ENCODE results near the gene ZNF365. TPM values are rescaled to one million over a fixed set of nuclear protein-coding genes. Genes with fewer than 3 reads are reported as not detected.

The ZNF365 gene
- 0.37 TPM for polyA plus RNA-seq (2013, experiment 1 of 2)
- polyA plus RNA-seq (2013, experiment 2 of 2) = 0.15 TPM

DNA sequence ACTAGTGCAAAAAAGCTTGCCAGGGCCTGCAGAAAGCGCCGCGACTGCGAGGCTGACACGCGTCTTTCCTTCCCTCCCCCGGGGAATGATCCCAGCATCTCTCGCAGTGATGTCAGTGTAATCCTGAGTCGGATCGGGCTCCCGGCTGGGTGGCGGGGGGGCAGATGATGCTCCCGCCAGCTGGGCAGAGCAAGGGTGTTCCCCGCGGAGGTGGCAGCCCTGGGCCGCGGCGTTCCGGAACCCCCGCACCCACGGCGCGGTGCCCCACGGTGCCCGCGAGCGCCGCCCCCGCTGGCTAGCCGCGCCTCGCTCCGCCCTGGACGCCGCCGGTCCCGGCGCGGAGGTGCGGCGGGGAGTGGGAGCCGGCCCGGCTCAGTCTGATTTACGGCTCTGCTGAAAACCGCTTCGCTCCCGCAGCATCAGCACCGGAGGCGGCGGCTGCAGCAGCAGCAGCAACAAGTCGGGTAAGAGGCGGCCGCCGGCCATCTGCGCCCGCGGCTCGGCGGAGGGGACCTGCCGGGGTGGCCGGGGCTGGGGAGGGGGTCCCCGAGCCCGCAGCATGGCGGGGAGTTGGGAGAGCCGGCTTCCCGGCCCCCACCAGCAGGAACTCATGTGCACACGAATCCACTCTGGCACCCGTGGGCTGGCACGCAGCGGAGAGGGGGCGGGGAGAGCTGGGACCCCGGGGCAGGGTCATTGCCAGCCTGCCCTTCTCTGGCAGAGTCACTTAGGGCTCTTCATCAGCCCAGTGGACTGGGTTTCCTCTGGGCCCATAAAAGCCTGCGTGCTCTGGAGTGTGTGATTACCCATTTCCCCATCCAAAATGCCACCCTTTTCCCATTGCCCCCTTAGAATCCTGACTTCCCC, at the start of gene ZNF365:
TSS of gene ZNF365 (plus strand) at position 375 of the 867 bp plus-strand sequence. CDS start 1,825 bp downstream, outside the sequence.
- peak within 1 kb of the TSS; percentile 41 for H3K4me3 ChIP-seq (ENCODE audit: extremely low read depth, insufficient read depth, low read length, poor library complexity, severe bottlenecking)
- no peak within 1 kb of the TSS for H3K27ac ChIP-seq (ENCODE audit: low read depth, low read length, severe bottlenecking)
- WGBS, 2 experiments (ENCODE audit: insufficient coverage in 2 of 2) = 2% methylated on average over 44 to 52 of the region's 73 CpGs
- H3K9me3 ChIP-seq (ENCODE audit: control insufficient read depth, low read length) = peaks cover 2% of the 10 kb centered on the region
- no peaks in the 10 kb centered on the region for H3K36me3 ChIP-seq (ENCODE audit: control insufficient read depth, insufficient read depth, low read length)
- H3K4me1 ChIP-seq (ENCODE audit: control insufficient read depth, insufficient read depth, low read length, poor library complexity, severe bottlenecking) = no peaks in the 10 kb centered on the region

DNA sequence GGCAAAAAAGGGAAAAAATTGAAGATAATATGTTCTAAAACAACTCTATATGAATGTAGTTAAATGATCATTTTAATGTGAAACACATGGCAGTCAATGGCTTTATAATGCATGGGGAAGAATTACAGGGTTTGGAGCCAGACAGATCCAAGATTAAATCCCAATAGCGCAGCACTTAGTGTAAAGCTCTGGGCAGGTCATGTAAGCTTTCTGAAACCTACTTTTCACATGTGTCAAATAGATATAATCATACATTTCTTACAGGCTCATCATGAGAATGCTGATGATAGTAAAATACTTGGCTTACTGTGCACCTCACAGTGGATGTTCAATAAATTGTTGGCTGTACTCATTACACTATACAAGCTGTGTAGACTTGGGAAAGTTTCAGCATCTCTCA, 48.0 kb upstream of the ZNF365 start:
- Histone ChIP-seq H3K4me3 (ENCODE audit: extremely low read depth, insufficient read depth, low read length, poor library complexity, severe bottlenecking) (no peak overlapping the region), H3K9me3 (ENCODE audit: control insufficient read depth, low read length) (no peaks in the 10 kb centered on the region), H3K4me1 (ENCODE audit: control insufficient read depth, insufficient read depth, low read length, poor library complexity, severe bottlenecking) (no peaks in the 10 kb centered on the region), H3K27ac (ENCODE audit: low read depth, low read length, severe bottlenecking) (no peak overlapping the region), H3K36me3 (ENCODE audit: control insufficient read depth, insufficient read depth, low read length) (no peaks in the 10 kb centered on the region)
- WGBS, 2 experiments (ENCODE audit: insufficient coverage in 2 of 2) = no CpG with 5 or more reads among the region's 1 CpG

GRCh38 chr10:62327885-62328284, 46.3 kb upstream of the ZNF365 start:
- Histone ChIP-seq H3K4me1 (ENCODE audit: control insufficient read depth, insufficient read depth, low read length, poor library complexity, severe bottlenecking) (no peaks in the 10 kb centered on the region), H3K27ac (ENCODE audit: low read depth, low read length, severe bottlenecking) (no peak overlapping the region), H3K9me3 (ENCODE audit: control insufficient read depth, low read length) (peaks cover 4% of the 10 kb centered on the region), H3K36me3 (ENCODE audit: control insufficient read depth, insufficient read depth, low read length) (no peaks in the 10 kb centered on the region), H3K4me3 (ENCODE audit: extremely low read depth, insufficient read depth, low read length, poor library complexity, severe bottlenecking) (no peak overlapping the region)
- no CpG with 5 or more reads among the region's 3 CpGs for WGBS, 2 experiments (ENCODE audit: insufficient coverage in 2 of 2)

GRCh38 chr10:62330213-62330612, 44.0 kb upstream of the ZNF365 start:
- Histone ChIP-seq H3K9me3 (ENCODE audit: control insufficient read depth, low read length) (peaks cover 9% of the 10 kb centered on the region), H3K36me3 (ENCODE audit: control insufficient read depth, insufficient read depth, low read length) (no peaks in the 10 kb centered on the region), H3K27ac (ENCODE audit: low read depth, low read length, severe bottlenecking) (no peak overlapping the region), H3K4me3 (ENCODE audit: extremely low read depth, insufficient read depth, low read length, poor library complexity, severe bottlenecking) (no peak overlapping the region), H3K4me1 (ENCODE audit: control insufficient read depth, insufficient read depth, low read length, poor library complexity, severe bottlenecking) (no peaks in the 10 kb centered on the region)
- WGBS, 2 experiments (ENCODE audit: insufficient coverage in 2 of 2) = no CpG with 5 or more reads among the region's 1 CpG

GRCh38 chr10:62332406-62332805, 41.8 kb upstream of the ZNF365 start:
- Histone ChIP-seq H3K27ac (ENCODE audit: low read depth, low read length, severe bottlenecking) (no peak overlapping the region), H3K36me3 (ENCODE audit: control insufficient read depth, insufficient read depth, low read length) (no peaks in the 10 kb centered on the region), H3K9me3 (ENCODE audit: control insufficient read depth, low read length) (peaks cover 9% of the 10 kb centered on the region), H3K4me1 (ENCODE audit: control insufficient read depth, insufficient read depth, low read length, poor library complexity, severe bottlenecking) (no peaks in the 10 kb centered on the region), H3K4me3 (ENCODE audit: extremely low read depth, insufficient read depth, low read length, poor library complexity, severe bottlenecking) (no peak overlapping the region)

DNA sequence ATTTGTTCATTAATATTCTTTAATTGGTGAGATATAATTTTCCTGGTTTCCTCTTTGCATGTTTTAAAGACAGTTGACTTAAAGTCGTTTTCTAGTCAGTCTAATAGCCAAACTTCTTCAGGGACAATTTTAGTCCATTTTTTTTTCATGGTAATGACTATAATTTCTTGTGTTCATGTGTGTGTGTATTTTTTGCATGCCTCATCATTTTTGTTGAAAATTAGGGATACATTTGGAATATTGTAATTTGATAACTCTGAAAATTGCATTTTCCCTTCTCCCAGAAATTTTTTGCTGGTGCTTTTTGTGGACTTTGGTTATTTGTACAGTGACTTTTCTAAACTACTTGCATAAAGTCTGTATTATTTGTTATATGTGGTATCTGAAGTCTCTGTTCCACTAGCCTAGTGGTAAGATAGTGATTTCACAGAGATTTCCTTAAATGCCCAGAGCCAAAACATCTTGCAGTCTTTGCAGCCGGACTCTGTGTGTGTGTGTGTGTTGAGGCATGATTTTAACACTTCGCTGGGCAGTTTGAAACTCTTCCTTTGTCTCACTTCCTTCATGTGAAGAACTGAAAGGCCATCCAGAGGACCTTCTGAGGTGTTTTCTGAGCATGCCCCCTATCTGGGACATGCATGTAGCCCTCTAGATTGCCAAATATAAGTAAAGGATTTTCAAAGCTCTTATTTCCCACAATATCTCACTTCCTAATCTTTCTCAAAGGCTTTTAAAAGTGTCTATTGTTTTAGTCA, 40.9 kb upstream of the ZNF365 start:
- Histone ChIP-seq H3K27ac (ENCODE audit: low read depth, low read length, severe bottlenecking) (no peak overlapping the region), H3K4me1 (ENCODE audit: control insufficient read depth, insufficient read depth, low read length, poor library complexity, severe bottlenecking) (no peaks in the 10 kb centered on the region), H3K4me3 (ENCODE audit: extremely low read depth, insufficient read depth, low read length, poor library complexity, severe bottlenecking) (no peak overlapping the region), H3K9me3 (ENCODE audit: control insufficient read depth, low read length) (peaks cover 13% of the 10 kb centered on the region), H3K36me3 (ENCODE audit: control insufficient read depth, insufficient read depth, low read length) (no peaks in the 10 kb centered on the region)
- WGBS, 2 experiments (ENCODE audit: insufficient coverage in 2 of 2) = 20% methylated on average over 1 of the region's 3 CpGs; no CpG with 5 or more reads in 1 of the 2 experiments

GRCh38 chr10:62333988-62334682, 40.0 kb upstream of the ZNF365 start:
- H3K4me3 ChIP-seq (ENCODE audit: extremely low read depth, insufficient read depth, low read length, poor library complexity, severe bottlenecking) = no peak overlapping the region
- no peaks in the 10 kb centered on the region for H3K4me1 ChIP-seq (ENCODE audit: control insufficient read depth, insufficient read depth, low read length, poor library complexity, severe bottlenecking)
- H3K9me3 ChIP-seq (ENCODE audit: control insufficient read depth, low read length) = peaks cover 16% of the 10 kb centered on the region
- H3K36me3 ChIP-seq (ENCODE audit: control insufficient read depth, insufficient read depth, low read length) = no peaks in the 10 kb centered on the region
- no peak overlapping the region for H3K27ac ChIP-seq (ENCODE audit: low read depth, low read length, severe bottlenecking)

- no CpG with 5 or more reads among the region's 2 CpGs for WGBS, 2 experiments (ENCODE audit: insufficient coverage in 2 of 2)
- no peaks in the 10 kb centered on the region for H3K36me3 ChIP-seq (ENCODE audit: control insufficient read depth, insufficient read depth, low read length)
- peaks cover 24% of the 10 kb centered on the region for H3K9me3 ChIP-seq (ENCODE audit: control insufficient read depth, low read length)
- no peak overlapping the region for H3K27ac ChIP-seq (ENCODE audit: low read depth, low read length, severe bottlenecking)
- no peaks in the 10 kb centered on the region for H3K4me1 ChIP-seq (ENCODE audit: control insufficient read depth, insufficient read depth, low read length, poor library complexity, severe bottlenecking)
- no peak overlapping the region for H3K4me3 ChIP-seq (ENCODE audit: extremely low read depth, insufficient read depth, low read length, poor library complexity, severe bottlenecking)
Observed at GRCh38 chr10:62335326-62335725, 38.8 kb upstream of the ZNF365 start.

- Histone ChIP-seq H3K4me3 (ENCODE audit: extremely low read depth, insufficient read depth, low read length, poor library complexity, severe bottlenecking) (no peak overlapping the region), H3K36me3 (ENCODE audit: control insufficient read depth, insufficient read depth, low read length) (no peaks in the 10 kb centered on the region), H3K27ac (ENCODE audit: low read depth, low read length, severe bottlenecking) (no peak overlapping the region), H3K4me1 (ENCODE audit: control insufficient read depth, insufficient read depth, low read length, poor library complexity, severe bottlenecking) (no peaks in the 10 kb centered on the region), H3K9me3 (ENCODE audit: control insufficient read depth, low read length) (peaks cover 34% of the 10 kb centered on the region)
- WGBS, 2 experiments (ENCODE audit: insufficient coverage in 2 of 2) = 100% methylated on average over 1 of the region's 1 CpG
Observed at GRCh38 chr10:62336404-62336803, 37.8 kb upstream of the ZNF365 start.

DNA sequence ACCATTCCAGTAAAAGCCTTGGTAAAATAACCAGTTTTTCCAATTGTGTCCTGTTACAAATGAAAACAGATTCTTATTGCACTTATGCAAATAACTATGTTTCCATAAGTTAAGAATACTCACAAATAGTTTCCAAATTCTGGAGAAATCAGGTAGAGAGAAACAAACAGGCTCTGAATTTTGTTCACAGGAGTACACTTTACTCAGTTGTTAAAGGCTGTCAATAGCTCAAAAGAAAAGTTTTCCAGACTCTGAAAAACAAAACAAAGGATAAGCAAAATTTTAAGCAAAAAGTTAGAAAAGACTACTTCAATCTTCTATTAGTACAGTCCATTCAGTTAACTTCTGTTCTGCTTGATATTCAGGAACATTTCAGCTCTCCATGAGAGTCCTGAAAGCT, 32.8 kb upstream of the ZNF365 start:
- H3K36me3 ChIP-seq (ENCODE audit: control insufficient read depth, insufficient read depth, low read length) = no peaks in the 10 kb centered on the region
- no peak overlapping the region for H3K27ac ChIP-seq (ENCODE audit: low read depth, low read length, severe bottlenecking)
- no peaks in the 10 kb centered on the region for H3K4me1 ChIP-seq (ENCODE audit: control insufficient read depth, insufficient read depth, low read length, poor library complexity, severe bottlenecking)
- H3K4me3 ChIP-seq (ENCODE audit: extremely low read depth, insufficient read depth, low read length, poor library complexity, severe bottlenecking) = no peak overlapping the region
- peaks cover 51% of the 10 kb centered on the region for H3K9me3 ChIP-seq (ENCODE audit: control insufficient read depth, low read length)

Data from mesodermal cell (in vitro differentiated cells).